Stimulated activated naive CD8-positive, alpha-beta T cell treated with anti-CD3 and anti-CD28 coated beads, Interleukin-15, amount 100 ng/mL, for 72 hours (primary cell): ENCODE data around the gene POLDIP3.

Experiments
- ATAC-seq: fragments of 150-1000 bp; cut with Tn5 transposase; 2 replicates; pipeline ENCODE4 v1.10.0; 2021; ENCODE audit warnings: mild to moderate bottlenecking, moderate library complexity
- DNase-seq, 2 donors: peaks; one replicate each; pipeline ENCODE4 v3.0.0; 2021 to 2022
- H3K27ac Mint-ChIP-seq, 2 donors: one replicate each; pipeline ENCODE4 v1.8.0; 2022; ENCODE audit warnings: mild to moderate bottlenecking in 2 of 2, mixed read lengths in 2 of 2, moderate library complexity in 2 of 2
- H3K27me3 Mint-ChIP-seq: one replicate; pipeline ENCODE4 v1.8.0; 2022; ENCODE audit warnings: mixed read lengths
- H3K4me1 Mint-ChIP-seq: one replicate; pipeline ENCODE4 v1.8.0; 2022; ENCODE audit warnings: mild to moderate bottlenecking, mixed read lengths
- H3K4me3 Mint-ChIP-seq, 2 donors: one replicate each; pipeline ENCODE4 v1.8.0; 2022; ENCODE audit warnings: mild to moderate bottlenecking in 2 of 2, mixed read lengths in 2 of 2, moderate library complexity in 1 of 2
- H3K9me3 Mint-ChIP-seq, 2 donors: one replicate each; pipeline ENCODE4 v1.8.0; 2022; ENCODE audit warnings: mixed read lengths in 2 of 2

Gene POLDIP3

GRCh38 chr22:42645341-42645937, 30.8 kb upstream of the POLDIP3 start:
- no peak for DNase-seq
- Mint-ChIP-seq H3K4me1 (peaks cover 54% of the 10 kb centered on the region), H3K27ac (no peak overlapping the region), H3K4me3 (no peak overlapping the region), H3K9me3 (no peaks in the 10 kb centered on the region), H3K27me3 (no peaks in the 10 kb centered on the region)
- ATAC-seq: no peak

DNA sequence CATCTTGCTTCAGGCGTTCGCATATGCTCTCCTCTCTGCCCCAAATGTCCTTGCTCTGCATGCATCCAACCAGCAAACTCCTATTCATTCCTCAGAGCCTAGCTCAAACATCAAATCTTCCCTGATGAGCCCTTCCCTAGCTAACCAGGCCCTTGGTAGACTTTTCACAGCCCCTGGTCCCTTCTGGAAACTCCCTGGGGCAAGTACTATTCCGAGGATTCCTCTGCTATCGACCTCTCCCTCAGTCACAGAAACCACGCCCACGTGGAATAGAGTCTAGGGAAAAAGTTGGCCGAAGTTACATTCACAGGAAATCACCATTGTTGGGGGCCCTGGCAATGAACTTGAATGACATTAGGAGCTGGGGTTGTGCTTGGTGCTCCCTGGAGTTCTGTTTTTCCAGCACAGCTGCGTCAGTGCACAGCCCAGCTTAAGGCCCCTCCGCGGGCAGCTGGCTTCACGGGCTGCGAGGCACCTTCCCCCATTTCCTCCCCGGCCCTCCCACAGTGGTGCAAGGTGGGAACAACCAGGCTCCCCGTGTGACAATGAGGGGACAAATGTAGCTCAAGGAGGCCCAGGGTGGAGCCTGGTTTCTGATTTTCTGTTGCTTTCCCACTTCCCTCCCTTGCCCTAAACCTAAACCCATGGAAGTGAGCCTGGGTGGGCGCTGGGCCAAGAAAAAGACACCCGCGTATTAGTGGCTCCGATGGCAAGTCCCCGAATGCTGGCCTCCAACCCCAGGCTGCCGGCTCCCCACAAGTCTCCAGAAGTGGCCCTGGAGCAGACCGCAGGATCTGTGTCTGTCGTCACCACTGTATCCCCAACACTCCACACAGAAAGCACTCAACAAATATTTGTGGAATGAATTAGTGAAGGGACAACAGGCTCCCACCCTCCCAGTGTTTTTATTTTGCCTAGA, 30.0 kb upstream of the POLDIP3 start:
- ATAC-seq (no peak), DNase-seq (no peak)
- peak overlapping the region in 1 of 2 donors; percentile 15 for H3K27ac Mint-ChIP-seq
- peaks cover 54% of the 10 kb centered on the region for H3K4me1 Mint-ChIP-seq
- no peak overlapping the region for H3K4me3 Mint-ChIP-seq
- H3K9me3 Mint-ChIP-seq: no peaks in the 10 kb centered on the region
- H3K27me3 Mint-ChIP-seq: no peaks in the 10 kb centered on the region

DNA sequence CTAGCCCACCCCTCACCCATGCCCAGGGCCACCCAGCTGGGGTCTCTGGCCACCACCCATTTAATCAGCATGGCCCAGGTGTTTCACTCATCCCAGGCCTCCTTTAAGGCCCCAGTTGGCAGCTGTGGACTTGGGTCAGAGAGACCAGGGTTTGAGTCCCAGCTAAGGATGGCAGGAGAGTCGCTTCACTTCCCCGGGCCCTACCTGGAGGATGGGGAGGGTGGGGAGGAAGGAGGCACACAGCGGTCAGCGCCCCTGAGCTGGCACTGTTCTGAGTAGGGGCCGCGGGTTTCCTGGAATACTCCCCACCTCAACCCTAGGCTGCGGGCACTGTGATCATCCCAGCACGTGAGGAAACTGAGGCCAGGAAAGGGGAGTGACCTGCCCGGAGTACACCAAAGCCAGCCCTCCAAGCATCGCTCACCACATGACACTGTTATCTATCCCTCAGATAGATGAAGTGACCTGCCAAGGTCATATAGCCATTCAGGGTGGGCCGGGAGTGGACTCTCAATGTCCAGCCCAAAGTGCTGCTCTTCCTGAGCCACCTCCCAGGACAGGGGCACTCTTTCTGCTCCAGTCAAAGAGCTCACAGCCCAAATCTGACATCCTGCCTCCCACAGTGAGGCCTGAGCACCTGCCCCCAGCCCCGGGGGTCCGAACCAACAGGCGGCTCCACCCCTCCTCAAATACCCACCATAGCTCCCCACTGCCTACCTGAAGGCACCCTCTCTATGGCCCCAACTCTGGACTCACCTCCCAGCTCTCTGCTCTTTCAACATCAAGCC, 29.1 kb upstream of the POLDIP3 start:
- no peak overlapping the region for H3K4me3 Mint-ChIP-seq
- no peak for ATAC-seq
- H3K27ac Mint-ChIP-seq: peak overlapping the region in 1 of 2 donors; percentile 15

GRCh38 chr22:42642806-42643633, 28.3 kb upstream of the POLDIP3 start:
- no peaks in the 10 kb centered on the region for H3K27me3 Mint-ChIP-seq
- DNase-seq (no peak), ATAC-seq (no peak)
- no peak overlapping the region for H3K4me3 Mint-ChIP-seq
- H3K4me1 Mint-ChIP-seq: peaks cover 49% of the 10 kb centered on the region
- no peaks in the 10 kb centered on the region for H3K9me3 Mint-ChIP-seq
- H3K27ac Mint-ChIP-seq: no peak overlapping the region

More for the DNA sequence above, 29.1 kb upstream of the POLDIP3 start:
- no peaks in the 10 kb centered on the region for H3K9me3 Mint-ChIP-seq
- H3K27me3 Mint-ChIP-seq: no peaks in the 10 kb centered on the region
- no peak for DNase-seq
- H3K4me1 Mint-ChIP-seq: peaks cover 54% of the 10 kb centered on the region

DNA sequence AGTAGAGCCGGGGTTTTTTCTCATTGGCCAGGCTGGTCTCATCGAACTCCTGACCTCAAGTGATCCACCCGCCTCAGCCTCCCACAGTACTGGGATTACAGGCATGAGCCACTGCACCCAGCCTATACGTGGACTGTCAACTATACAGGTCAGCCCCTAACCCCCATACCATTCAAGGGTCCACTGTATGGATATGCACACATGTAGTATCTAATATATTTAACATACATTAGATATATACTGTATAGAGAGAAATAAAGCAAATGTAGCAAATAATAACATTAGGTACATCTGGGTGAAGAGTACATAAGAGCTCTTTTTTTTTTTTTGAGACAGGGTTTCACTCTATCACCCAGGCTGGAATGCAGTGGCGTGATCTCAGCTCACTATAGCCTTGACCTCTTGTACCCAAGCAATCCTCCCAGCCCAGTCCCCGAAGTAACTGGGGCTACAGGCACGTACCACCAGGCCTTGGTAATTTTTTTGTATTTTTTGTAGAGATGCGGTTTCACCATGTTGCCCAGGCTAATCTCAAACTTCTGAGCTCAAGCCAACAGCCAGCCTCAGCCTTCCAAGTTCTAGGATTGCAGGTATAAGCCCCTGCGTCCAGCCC, 27.2 kb upstream of the POLDIP3 start:
- Mint-ChIP-seq H3K9me3 (no peaks in the 10 kb centered on the region), H3K4me1 (peaks cover 39% of the 10 kb centered on the region), H3K4me3 (no peak overlapping the region), H3K27me3 (no peaks in the 10 kb centered on the region), H3K27ac (no peak overlapping the region)
- no peak for ATAC-seq
- no peak for DNase-seq

DNA sequence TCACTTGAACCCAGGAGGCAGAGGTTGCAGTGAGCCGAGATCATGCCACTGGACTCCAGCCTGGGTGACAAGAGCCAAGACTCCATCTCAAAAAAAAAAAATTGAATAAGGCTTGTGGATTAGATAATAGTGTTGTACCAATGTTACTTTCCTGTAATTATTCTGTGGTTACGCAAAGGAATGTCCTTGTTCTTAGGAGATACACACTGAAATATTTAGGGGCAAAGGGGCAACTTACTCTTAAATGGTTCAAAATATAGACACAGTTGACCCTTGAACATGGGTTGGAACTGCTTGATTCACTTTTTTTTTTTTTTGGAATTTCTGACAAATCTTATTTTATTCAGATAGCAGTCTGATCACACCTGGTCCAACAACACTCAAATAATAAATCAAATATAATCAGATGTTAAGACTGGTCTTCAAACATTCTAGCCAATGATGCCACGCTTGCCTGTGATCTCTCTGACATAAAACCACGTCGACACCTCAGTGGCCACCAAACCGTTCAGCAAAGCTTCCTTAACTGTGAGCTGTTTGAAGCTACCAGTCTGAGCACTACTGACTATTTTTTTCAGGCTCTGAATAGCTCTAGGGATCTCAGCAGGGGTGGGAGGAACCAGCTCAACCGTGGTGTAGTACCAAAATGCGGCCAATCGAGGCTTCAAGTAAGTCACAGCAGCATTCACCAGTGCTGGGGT, 25.0 kb upstream of the POLDIP3 start:
- no peak overlapping the region for H3K27ac Mint-ChIP-seq
- ATAC-seq (no peak), DNase-seq (no peak)
- no peaks in the 10 kb centered on the region for H3K9me3 Mint-ChIP-seq
- peaks cover 24% of the 10 kb centered on the region for H3K4me1 Mint-ChIP-seq
- no peaks in the 10 kb centered on the region for H3K27me3 Mint-ChIP-seq
- H3K4me3 Mint-ChIP-seq: no peak overlapping the region

- DNase-seq (no peak), ATAC-seq (peak; percentile 40)
- Mint-ChIP-seq H3K4me3 (no peak overlapping the region), H3K27ac (no peak overlapping the region), H3K9me3 (no peaks in the 10 kb centered on the region), H3K4me1 (peaks cover 13% of the 10 kb centered on the region), H3K27me3 (no peaks in the 10 kb centered on the region)
These were observed 22.9 kb upstream of the POLDIP3 start for GRCh38 chr22:42637555-42637954.

GRCh38 chr22:42636506-42636905, 21.8 kb upstream of the POLDIP3 start:
- H3K4me1 Mint-ChIP-seq: peaks cover 13% of the 10 kb centered on the region
- DNase-seq (no peak), ATAC-seq (no peak)
- no peaks in the 10 kb centered on the region for H3K27me3 Mint-ChIP-seq
- H3K4me3 Mint-ChIP-seq: no peak overlapping the region
- H3K27ac Mint-ChIP-seq: no peak overlapping the region
- no peaks in the 10 kb centered on the region for H3K9me3 Mint-ChIP-seq

- no peak overlapping the region for H3K4me3 Mint-ChIP-seq
- H3K27ac Mint-ChIP-seq: peak overlapping the region in 1 of 2 donors; percentile 19
These were observed 20.8 kb upstream of the POLDIP3 start for GRCh38 chr22:42635531-42635930.

GRCh38 chr22:42633013-42633412, 18.3 kb upstream of the POLDIP3 start:
- H3K27me3 Mint-ChIP-seq: no peaks in the 10 kb centered on the region
- DNase-seq: no peak
- ATAC-seq: no peak
- peak overlapping the region in 1 of 2 donors; percentile 88 for H3K27ac Mint-ChIP-seq
- H3K9me3 Mint-ChIP-seq: no peaks in the 10 kb centered on the region
- peaks cover 7% of the 10 kb centered on the region for H3K4me1 Mint-ChIP-seq
- H3K4me3 Mint-ChIP-seq: no peak overlapping the region

More at GRCh38 chr22:42635531-42635930, 20.8 kb upstream of the POLDIP3 start:
- Mint-ChIP-seq H3K27me3 (no peaks in the 10 kb centered on the region), H3K9me3 (no peaks in the 10 kb centered on the region), H3K4me1 (peaks cover 8% of the 10 kb centered on the region)
- ATAC-seq (no peak), DNase-seq (no peak)

DNA sequence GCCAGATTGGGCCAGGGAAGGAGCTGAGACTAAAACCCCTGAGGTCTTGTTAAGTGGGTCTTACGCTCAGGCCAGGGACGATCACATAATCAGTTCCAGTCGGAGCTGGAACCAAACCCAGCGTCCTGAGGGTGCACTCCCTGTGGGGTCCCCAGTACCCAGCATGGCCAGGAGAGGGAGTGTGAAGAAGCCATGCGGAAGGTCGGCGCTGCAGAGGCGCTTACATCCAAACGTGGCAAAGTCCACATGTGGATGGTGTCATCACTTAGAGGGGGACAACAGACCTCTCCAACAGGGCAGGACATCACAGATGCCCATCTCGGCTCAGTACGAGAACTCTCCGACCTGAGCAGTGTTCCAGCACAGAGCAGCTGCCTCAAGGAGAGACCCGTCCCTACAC, 17.4 kb upstream of the POLDIP3 start:
- no peak overlapping the region for H3K27ac Mint-ChIP-seq
- ATAC-seq (no peak), DNase-seq (no peak)
- H3K27me3 Mint-ChIP-seq: no peaks in the 10 kb centered on the region
- no peaks in the 10 kb centered on the region for H3K9me3 Mint-ChIP-seq
- peaks cover 7% of the 10 kb centered on the region for H3K4me1 Mint-ChIP-seq
- no peak overlapping the region for H3K4me3 Mint-ChIP-seq

DNA sequence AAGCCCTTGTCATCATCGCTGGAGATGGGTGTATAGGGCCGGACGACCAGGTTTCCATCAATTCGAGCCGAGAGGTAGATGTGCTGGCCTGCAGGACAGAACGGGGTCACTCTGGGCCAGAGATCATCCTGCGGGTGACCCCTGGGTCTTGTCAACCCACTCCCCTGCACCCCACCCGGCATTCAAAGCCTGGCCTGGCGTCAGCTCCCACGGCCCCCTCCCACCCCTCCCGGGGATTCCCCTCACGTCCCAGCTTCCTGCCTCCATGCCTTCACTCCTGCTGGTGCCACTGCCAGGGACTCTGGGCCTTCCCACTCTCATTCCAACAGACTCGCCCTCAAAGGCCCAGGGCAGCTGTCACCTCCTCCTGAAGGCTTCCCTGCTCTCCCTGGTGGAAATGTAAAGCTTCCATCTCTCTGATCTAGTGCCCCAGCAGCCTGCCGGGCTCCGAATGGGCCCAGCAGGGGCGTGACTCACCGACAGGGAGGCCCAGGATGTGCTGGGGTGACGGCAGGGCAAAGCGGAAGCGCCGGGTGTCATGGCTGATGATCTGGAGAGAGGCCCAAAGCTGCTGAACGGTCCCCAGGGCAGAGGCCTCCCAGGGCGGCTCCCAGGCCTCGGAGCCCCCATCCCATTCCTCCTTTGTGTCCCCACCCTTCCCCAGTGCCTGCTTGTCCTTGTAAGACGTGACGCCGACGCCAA, 16.4 kb upstream of the POLDIP3 start:
- DNase-seq (no peak), ATAC-seq (no peak)
- no peak overlapping the region for H3K4me3 Mint-ChIP-seq
- H3K9me3 Mint-ChIP-seq: no peaks in the 10 kb centered on the region
- peaks cover 7% of the 10 kb centered on the region for H3K4me1 Mint-ChIP-seq
- H3K27ac Mint-ChIP-seq: peak overlapping the region in 1 of 2 donors; percentile 59
- H3K27me3 Mint-ChIP-seq: no peaks in the 10 kb centered on the region

DNA sequence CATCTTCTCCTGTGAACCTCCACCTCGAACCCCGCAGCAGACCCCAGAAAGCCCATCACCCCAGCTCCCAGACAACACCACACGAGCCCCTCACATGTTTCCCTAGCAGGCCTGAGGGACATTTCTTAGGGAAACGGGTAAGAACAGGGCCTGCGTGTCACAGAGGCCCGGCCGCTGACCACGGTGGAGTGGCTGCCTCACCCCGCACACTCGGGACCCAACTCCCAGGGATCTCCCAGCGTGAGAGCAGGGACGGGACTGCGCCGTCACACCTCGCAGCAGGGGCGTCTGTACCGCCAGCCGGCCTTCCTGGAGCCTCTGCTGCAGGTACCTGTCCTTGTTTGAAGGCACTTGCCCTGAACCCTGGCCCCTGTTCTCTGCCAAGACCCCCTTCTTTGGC, 15.5 kb upstream of the POLDIP3 start:
- no peaks in the 10 kb centered on the region for H3K9me3 Mint-ChIP-seq
- no peak for ATAC-seq
- no peaks in the 10 kb centered on the region for H3K27me3 Mint-ChIP-seq

DNA sequence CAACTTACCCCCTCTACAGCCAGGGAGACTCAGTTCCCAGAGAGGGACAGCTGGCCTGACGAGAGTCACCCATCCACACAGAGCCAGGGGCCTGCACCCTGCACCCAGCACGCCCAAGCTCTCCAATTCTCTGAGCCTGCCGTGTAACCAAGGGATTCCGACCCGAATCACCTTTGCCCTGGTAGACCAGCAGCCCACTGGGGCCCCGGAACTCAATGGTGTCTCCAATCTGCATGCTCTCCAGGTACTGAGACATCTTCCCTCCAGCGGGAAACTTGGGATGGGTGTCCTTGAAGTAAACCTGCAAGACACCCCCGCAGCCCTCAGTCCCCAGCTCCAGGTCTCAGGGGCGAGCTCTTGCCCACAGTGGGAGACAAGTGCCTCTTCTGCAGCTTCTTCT, 13.3 kb upstream of the POLDIP3 start:
- ATAC-seq (no peak), DNase-seq (no peak)
- no peaks in the 10 kb centered on the region for H3K4me1 Mint-ChIP-seq
- H3K27me3 Mint-ChIP-seq: no peaks in the 10 kb centered on the region
- no peaks in the 10 kb centered on the region for H3K9me3 Mint-ChIP-seq
- H3K4me3 Mint-ChIP-seq: no peak overlapping the region
- no peak overlapping the region for H3K27ac Mint-ChIP-seq

More for the DNA sequence above, 15.5 kb upstream of the POLDIP3 start:
- Mint-ChIP-seq H3K4me1 (no peaks in the 10 kb centered on the region), H3K4me3 (no peak overlapping the region), H3K27ac (no peak overlapping the region)
- no peak for DNase-seq
